ENCODE results near the gene CDH11. TPM values are rescaled to one million over a fixed set of nuclear protein-coding genes. Genes with fewer than 3 reads are reported as not detected.

Gene CDH11, protein sequence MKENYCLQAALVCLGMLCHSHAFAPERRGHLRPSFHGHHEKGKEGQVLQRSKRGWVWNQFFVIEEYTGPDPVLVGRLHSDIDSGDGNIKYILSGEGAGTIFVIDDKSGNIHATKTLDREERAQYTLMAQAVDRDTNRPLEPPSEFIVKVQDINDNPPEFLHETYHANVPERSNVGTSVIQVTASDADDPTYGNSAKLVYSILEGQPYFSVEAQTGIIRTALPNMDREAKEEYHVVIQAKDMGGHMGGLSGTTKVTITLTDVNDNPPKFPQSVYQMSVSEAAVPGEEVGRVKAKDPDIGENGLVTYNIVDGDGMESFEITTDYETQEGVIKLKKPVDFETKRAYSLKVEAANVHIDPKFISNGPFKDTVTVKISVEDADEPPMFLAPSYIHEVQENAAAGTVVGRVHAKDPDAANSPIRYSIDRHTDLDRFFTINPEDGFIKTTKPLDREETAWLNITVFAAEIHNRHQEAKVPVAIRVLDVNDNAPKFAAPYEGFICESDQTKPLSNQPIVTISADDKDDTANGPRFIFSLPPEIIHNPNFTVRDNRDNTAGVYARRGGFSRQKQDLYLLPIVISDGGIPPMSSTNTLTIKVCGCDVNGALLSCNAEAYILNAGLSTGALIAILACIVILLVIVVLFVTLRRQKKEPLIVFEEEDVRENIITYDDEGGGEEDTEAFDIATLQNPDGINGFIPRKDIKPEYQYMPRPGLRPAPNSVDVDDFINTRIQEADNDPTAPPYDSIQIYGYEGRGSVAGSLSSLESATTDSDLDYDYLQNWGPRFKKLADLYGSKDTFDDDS
- 6.8 and 12.1 TPM in 2 replicates for total RNA-seq

DNA sequence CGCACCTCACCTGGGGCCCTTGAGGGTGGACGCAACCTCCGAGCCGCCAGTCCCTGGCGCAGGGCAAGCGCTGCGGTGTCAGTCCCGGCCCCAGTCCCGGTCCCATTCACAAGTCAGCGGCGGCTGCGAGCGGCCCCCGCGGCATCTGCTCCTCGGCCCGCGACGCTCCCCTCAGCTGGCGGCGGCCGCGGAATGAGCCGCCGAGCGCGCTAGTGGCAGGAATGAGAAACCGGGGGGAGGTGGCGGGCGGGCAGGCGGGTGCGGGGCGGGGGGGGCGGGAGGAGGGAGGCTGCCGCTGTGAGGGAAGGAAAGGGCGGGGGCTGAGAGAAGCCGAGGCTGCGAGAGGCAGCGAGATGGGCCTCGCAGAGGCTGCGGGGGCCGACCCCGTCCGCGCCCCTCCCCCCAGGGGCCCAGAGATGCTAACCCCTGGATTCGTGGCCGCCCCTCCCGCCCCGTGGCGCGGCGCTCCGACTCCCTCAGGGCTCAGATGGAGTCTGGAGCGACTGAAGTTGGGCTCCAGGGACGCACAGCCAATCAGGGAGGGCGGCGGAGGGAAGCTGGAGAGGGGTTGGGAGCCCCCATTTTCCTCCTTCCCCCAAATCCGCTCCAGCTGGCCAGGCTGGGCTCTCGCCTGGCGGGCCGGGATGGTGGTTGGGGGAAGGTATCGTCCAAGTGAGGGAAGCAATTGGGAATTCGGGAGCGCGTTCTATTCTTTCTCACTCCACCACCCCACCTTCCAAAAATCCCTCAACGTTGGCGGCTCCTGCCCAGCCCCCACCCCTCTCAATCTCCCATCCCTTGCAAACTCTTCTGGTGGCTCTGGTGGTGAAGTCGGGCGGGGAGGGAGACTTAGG is at the start of gene CDH11:
CDH11 (minus strand) TSS at position 194 of the 854 bp plus-strand sequence. CDS start 117,194 bp downstream, outside the sequence.

All from mammary microvascular endothelial cell (primary cell).